22Rv1 (cell line): ENCODE results near the gene TMF1.

ENCODE experiments used
- H3K27ac ChIP-seq: fragments of 450-650 bp; 2 replicates; pipeline ENCODE4 v1.5.1; 2017
- ZFX ChIP-seq: fragments of 450-650 bp; IDR thresholded peaks from 2 replicates; pipeline ENCODE4 v1.6.1; 2017; ENCODE audit warnings: antibody characterized with exemption, borderline replicate concordance
- TF ChIP-seq, protein P1 (sequence below): fragments of 450-650 bp; IDR thresholded peaks from 2 replicates; pipeline ENCODE4 v1.5.1; 2017; ENCODE audit warnings: mild to moderate bottlenecking

Gene TMF1

GRCh38 chr3:68972358-68972979 lies 79.7 kb downstream of the TMF1 start:
- H3K27ac ChIP-seq = no peak overlapping the region
- TF ChIP-seq ZFX = no peak
- TF ChIP-seq, protein P1, sequence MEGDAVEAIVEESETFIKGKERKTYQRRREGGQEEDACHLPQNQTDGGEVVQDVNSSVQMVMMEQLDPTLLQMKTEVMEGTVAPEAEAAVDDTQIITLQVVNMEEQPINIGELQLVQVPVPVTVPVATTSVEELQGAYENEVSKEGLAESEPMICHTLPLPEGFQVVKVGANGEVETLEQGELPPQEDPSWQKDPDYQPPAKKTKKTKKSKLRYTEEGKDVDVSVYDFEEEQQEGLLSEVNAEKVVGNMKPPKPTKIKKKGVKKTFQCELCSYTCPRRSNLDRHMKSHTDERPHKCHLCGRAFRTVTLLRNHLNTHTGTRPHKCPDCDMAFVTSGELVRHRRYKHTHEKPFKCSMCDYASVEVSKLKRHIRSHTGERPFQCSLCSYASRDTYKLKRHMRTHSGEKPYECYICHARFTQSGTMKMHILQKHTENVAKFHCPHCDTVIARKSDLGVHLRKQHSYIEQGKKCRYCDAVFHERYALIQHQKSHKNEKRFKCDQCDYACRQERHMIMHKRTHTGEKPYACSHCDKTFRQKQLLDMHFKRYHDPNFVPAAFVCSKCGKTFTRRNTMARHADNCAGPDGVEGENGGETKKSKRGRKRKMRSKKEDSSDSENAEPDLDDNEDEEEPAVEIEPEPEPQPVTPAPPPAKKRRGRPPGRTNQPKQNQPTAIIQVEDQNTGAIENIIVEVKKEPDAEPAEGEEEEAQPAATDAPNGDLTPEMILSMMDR = peak; percentile 80
